Neural cell (in vitro differentiated cells): ENCODE results near the gene PPFIA3.

Source experiments
- CTCF ChIP-seq: fragments of 450-650 bp; IDR thresholded peaks from 2 replicates; pipeline ENCODE4 v1.5.1; 2014; ENCODE audit warnings: antibody characterized with exemption, mild to moderate bottlenecking, moderate library complexity; ENCODE audit not compliant: poor library complexity, severe bottlenecking
- EZH2 ChIP-seq: fragments of 200-600, 300-800 bp; shearing (Covaris generic), sonication (generic); IDR thresholded peaks from 2 replicates; pipeline ENCODE4 v1.6.1; 2014; ENCODE audit warnings: antibody characterized with exemption, low read length, borderline replicate concordance, mild to moderate bottlenecking; ENCODE audit not compliant: insufficient read depth, poor library complexity, severe bottlenecking
- MXI1 ChIP-seq: fragments of 450-650 bp; conservative IDR thresholded peaks from 2 replicates; pipeline ENCODE4 v1.6.1; 2014; ENCODE audit warnings: antibody characterized with exemption, mild to moderate bottlenecking; ENCODE audit not compliant: poor library complexity, severe bottlenecking
- TAF1 ChIP-seq: IDR thresholded peaks from 2 replicates; pipeline ENCODE4 v1.6.1; 2012; ENCODE audit warnings: low read depth

- no peak for TF ChIP-seq TAF1
- no peak for TF ChIP-seq CTCF
- no peak for TF ChIP-seq MXI1
- TF ChIP-seq EZH2 = no peak
Observed at GRCh38 chr19:49132974-49133609, 13.7 kb downstream of the PPFIA3 start.
